GM10847 (cell line): ENCODE measurements around the gene USP34.
A peak's percentile ranks its signal among the peaks of the same experiment; 100 is the strongest.

Source experiments
- POLR2A ChIP-seq: IDR thresholded peaks from 2 replicates; pipeline ENCODE4 v1.6.1; 2011; ENCODE audit not compliant: insufficient read length; ENCODE audit errors: extremely low read depth

USP34 gene, protein sequence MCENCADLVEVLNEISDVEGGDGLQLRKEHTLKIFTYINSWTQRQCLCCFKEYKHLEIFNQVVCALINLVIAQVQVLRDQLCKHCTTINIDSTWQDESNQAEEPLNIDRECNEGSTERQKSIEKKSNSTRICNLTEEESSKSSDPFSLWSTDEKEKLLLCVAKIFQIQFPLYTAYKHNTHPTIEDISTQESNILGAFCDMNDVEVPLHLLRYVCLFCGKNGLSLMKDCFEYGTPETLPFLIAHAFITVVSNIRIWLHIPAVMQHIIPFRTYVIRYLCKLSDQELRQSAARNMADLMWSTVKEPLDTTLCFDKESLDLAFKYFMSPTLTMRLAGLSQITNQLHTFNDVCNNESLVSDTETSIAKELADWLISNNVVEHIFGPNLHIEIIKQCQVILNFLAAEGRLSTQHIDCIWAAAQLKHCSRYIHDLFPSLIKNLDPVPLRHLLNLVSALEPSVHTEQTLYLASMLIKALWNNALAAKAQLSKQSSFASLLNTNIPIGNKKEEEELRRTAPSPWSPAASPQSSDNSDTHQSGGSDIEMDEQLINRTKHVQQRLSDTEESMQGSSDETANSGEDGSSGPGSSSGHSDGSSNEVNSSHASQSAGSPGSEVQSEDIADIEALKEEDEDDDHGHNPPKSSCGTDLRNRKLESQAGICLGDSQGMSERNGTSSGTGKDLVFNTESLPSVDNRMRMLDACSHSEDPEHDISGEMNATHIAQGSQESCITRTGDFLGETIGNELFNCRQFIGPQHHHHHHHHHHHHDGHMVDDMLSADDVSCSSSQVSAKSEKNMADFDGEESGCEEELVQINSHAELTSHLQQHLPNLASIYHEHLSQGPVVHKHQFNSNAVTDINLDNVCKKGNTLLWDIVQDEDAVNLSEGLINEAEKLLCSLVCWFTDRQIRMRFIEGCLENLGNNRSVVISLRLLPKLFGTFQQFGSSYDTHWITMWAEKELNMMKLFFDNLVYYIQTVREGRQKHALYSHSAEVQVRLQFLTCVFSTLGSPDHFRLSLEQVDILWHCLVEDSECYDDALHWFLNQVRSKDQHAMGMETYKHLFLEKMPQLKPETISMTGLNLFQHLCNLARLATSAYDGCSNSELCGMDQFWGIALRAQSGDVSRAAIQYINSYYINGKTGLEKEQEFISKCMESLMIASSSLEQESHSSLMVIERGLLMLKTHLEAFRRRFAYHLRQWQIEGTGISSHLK (N-terminal part only)

GRCh38 chr2:61470965-61471904 is at the start of gene USP34:
USP34 (minus strand) TSS chr2:61471087; CDS start chr2:61470692, 395 bp downstream.
- TF ChIP-seq POLR2A = peak; percentile 82

GRCh38 chr2:61520261-61520660 is 49.4 kb upstream of the USP34 start:
- no peak for TF ChIP-seq POLR2A

DNA sequence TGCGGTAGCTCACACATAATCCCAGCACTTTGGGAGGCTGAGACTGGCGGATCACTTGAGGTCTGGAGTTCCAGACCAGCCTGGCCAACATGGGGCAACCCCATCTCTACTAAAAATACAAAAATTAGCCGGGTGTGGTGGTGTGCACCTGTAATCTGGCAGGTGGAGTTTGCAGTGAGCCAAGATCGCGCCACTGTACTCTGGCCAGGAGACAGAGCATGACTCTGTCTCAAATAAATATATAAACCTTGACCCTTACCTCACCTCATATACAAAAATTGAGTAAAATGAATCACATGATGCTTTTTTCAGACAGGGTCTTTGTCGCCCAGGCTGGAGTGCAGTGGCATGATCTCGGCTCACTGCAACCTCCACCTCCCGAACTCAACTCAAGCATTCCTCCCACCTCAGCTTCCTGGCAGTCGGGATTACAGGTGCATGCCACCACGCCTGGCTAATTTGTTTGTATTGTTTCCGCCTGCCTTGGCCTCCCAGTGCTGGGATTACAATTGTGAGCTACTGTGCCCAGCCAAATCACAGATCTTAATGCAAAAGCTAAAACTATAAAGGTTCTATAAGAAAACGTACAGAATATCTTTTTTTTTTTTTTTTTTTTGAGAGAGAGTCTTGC is 42.0 kb upstream of the USP34 start:
- TF ChIP-seq POLR2A = no peak

GRCh38 chr2:61510674-61511671 is 40.1 kb upstream of the USP34 start:
- TF ChIP-seq POLR2A = no peak

GRCh38 chr2:61504949-61505348 is 34.1 kb upstream of the USP34 start:
- TF ChIP-seq POLR2A = no peak

DNA sequence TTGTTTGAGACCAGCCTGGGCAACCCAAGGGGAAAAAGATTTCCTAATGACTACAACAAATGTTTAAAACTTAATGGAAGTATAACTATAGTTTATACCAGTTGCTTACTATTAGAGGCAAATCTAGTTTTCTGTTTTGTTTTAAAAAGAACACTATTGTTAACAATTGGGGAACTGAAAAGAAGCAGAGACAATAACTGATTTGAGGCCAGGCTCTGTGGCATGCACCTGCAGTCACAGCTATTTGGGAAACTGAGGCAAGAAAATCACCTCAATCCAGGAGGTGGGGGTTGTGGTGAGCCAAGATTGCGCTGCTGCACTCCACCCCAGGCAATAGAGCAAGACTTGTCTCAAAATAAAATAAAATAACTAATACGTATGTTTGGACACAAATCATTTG is 28.2 kb upstream of the USP34 start:
- no peak for TF ChIP-seq POLR2A

DNA sequence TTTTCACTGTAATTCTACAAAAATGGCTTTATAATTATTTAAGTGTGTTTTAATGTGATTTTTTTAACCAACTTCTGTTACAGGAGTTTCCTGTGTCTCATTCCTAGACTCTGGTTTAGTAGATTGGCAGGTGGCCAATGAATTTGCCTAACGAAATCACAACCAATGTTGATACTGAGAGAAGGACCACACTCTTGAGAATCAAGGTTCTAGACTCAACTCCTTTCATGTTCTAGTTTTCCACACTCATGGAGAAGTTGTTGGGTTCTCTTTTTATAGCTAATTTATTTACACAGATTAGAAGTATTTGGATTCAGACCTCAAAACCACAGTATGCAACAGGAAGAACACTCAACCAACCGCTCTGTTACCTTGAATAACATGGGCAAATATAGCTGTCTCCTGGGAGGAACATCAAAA is 22.6 kb upstream of the USP34 start:
- TF ChIP-seq POLR2A = no peak

GRCh38 chr2:61492476-61492875 is 21.6 kb upstream of the USP34 start:
- no peak for TF ChIP-seq POLR2A

- no peak for TF ChIP-seq POLR2A
These were observed 14.4 kb upstream of the USP34 start for GRCh38 chr2:61485281-61485680.

GRCh38 chr2:61478086-61478485 is 7.2 kb upstream of the USP34 start:
- no peak for TF ChIP-seq POLR2A

DNA sequence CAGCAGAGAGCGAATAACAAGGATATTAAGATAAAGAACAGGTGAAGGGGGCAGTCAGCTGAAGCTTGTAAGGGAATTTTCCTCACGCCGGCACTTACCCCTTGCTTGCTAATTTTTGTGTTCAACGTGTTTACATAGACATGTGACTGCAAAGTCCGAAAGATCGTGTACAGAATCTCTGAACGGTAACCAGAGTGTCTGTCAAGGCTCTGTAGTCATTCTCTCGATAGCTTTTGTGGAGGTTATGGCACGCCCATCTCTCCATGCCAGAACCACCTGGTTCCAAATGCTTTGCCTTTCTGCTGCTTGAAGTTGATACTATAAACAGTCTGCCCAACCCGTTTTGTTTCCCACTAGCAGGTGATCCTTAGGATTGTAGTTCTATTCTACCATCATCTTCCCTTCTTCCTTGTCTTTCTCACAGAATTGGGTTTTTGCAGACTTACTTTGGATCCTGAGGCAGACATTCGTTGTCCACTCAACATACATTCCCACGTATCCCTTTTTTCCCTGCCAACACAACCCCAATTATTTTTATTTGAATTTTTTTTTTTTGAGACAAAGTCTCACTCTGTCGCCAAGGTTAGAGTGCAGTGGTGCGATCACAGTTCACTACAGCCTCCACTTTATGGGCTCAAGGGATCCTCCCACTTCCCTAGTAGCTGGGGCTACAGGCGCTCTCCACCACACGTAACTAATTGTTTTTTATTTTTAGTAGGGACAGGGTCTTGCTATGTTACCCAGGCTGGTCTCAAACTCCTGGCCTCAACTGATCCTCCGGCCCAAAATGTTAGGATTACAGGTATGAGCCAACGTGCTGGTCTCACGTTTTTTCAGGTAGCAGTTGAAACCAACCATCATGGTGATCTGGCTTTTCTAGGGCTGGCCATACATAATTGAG is 1.3 kb upstream of the USP34 start:
- TF ChIP-seq POLR2A = no peak
